ENCODE data around the gene IL17D. TPM values are rescaled to one million over a fixed set of nuclear protein-coding genes. Genes with fewer than 3 reads are reported as not detected.
"Not testable (repeated sequence)": the region's sequence is repeated elsewhere in the genome, so short reads cannot be mapped to it uniquely, and the experiment has no call there.

IL17D gene
- total RNA-seq, 1 donor from 2014 or later, result 5.4 TPM

DNA sequence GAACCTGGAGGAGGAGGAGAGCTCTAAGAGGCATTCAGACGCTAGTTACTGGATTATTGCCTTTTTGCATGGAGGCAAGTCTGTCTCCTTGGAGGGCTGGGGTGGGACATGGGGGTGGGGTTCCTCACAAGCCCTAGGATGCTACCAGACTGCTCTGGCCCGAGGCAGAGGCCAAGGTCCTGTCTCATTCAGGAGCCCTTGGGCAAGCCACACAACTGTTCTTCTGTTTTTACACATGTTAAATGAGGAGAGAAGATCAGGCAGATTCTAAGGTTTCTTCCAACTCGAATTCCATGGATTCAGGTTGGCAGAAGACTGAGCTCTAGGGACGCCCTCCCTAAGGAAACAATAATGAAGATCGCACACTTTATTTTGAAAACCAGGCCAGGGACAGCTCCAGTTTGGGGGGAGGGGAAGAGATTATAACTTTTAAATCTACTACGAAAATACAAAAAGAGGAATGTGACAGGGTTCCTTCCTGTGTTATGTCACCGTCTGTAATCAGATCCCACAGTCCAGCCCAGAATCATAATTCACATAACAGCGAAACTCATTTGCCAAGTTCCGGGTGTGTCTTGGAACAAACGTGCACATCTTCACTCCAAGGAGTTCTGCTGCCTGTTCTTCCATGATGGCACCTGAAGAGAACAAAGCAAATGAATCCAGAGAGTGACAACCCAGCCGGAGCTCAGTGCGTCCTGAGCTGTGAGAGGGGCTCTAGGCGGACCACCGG, 25.2 kb downstream of the IL17D start:
- Mint-ChIP-seq H3K4me3 (no peak overlapping the region), H3K27me3 (ENCODE audit: low read depth) (no peaks in the 10 kb centered on the region), H3K9me3 (no peaks in the 10 kb centered on the region), H3K36me3 (peaks cover 13% of the 10 kb centered on the region), H3K4me1 (peaks cover 18% of the 10 kb centered on the region), H3K27ac (peak overlapping the region; percentile 69)
- DNase-seq (ENCODE audit: low spot score in 2 of 2, unreplicated experiment in 2 of 2), result no peak
- TF ChIP-seq CTCF (IDR thresholded peaks at IDR 0.05; ENCODE audit: unreplicated experiment), result no peak

DNA sequence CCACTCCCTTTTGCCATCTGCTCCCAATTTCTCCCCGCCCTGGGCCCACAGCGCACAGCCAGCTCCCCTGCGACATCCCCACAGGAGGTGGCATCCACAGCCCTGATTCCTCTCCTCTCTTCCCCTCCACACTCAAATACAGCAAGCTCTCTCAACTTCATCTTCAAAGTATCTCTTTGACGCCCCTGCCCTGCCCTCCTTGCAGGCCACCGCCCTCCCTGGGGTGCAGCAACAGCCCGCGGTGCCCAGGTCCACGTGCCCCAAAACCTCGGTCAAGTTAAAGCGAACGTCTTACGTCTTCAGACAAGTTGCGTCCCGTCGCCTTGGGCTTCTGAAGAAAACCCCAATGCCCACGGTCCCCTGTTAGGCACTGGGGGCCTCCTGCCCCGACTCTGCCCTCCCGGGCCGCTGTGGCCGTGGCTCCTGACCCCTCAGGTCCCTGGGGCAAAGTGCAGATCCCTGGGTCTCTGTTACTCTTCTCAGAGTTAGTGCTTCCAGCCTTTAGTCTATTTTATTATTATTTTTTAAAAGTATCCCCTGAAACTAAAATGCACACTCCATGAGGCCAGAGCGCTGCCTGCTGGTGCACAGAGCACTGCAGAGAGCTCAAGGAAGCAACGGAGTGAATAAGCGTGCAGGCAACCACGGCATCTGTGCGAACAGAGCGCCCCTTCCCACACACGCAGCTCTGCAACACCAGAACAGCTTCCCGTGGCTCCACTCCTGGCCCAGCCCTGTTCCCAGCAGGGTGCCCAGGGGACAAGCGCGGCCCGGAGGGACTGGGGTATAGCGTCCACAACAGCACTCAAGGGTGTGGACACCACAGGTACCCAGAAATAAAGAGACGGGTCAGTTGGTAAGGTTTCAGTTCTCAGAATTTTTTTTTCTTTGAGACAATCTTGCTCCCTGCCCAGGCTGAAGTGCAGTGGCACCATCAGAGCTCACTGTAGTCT, 26.4 kb downstream of the IL17D start:
- H3K27me3 Mint-ChIP-seq (ENCODE audit: low read depth), result no peaks in the 10 kb centered on the region
- no peak for DNase-seq (ENCODE audit: low spot score in 2 of 2, unreplicated experiment in 2 of 2)
- H3K4me1 Mint-ChIP-seq, result peaks cover 18% of the 10 kb centered on the region
- H3K27ac Mint-ChIP-seq, result peak overlapping the region; percentile 34
- no peaks in the 10 kb centered on the region for H3K9me3 Mint-ChIP-seq
- H3K36me3 Mint-ChIP-seq, result peaks cover 13% of the 10 kb centered on the region
- no peak overlapping the region for H3K4me3 Mint-ChIP-seq
- no peak for TF ChIP-seq CTCF (IDR thresholded peaks at IDR 0.05; ENCODE audit: unreplicated experiment)

GRCh38 chr13:20738616-20739015, 35.1 kb downstream of the IL17D start:
- H3K4me3 Mint-ChIP-seq, result no peak overlapping the region
- H3K9me3 Mint-ChIP-seq, result peaks cover 21% of the 10 kb centered on the region
- no peaks in the 10 kb centered on the region for H3K4me1 Mint-ChIP-seq
- no peak overlapping the region for H3K27ac Mint-ChIP-seq
- TF ChIP-seq CTCF (IDR thresholded peaks at IDR 0.05; ENCODE audit: unreplicated experiment), result no peak
- no peaks in the 10 kb centered on the region for H3K27me3 Mint-ChIP-seq (ENCODE audit: low read depth)
- no peak for DNase-seq (ENCODE audit: low spot score in 2 of 2, unreplicated experiment in 2 of 2)
- H3K36me3 Mint-ChIP-seq, result peaks cover 23% of the 10 kb centered on the region

DNA sequence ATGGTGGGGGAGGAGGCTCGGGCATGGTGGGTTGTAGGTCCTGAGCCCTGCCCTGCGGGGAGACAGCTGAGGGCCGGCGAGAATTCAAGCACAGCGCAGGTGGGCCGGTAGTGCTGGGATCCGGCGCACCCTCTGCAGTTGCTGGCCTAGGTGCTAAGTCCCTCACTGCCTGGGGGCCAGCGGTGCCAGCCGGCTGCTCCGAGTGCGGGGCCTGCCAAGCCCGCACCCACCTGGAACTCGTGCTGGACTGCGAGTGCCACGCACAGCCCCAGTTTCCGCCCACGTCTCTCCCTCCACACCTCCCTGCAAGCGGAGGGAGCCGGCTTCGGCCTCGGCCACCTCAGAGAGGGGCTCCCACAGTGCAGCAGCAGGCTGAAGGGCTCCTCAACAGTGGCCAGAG, 36.5 kb downstream of the IL17D start:
- H3K9me3 Mint-ChIP-seq, result peaks cover 34% of the 10 kb centered on the region
- no peak overlapping the region for H3K4me3 Mint-ChIP-seq
- TF ChIP-seq CTCF (IDR thresholded peaks at IDR 0.05; ENCODE audit: unreplicated experiment), result no peak
- peaks cover 27% of the 10 kb centered on the region for H3K36me3 Mint-ChIP-seq
- no peaks in the 10 kb centered on the region for H3K4me1 Mint-ChIP-seq
- no peak overlapping the region for H3K27ac Mint-ChIP-seq
- DNase-seq (ENCODE audit: low spot score in 2 of 2, unreplicated experiment in 2 of 2), result no peak
- H3K27me3 Mint-ChIP-seq (ENCODE audit: low read depth), result no peaks in the 10 kb centered on the region

DNA sequence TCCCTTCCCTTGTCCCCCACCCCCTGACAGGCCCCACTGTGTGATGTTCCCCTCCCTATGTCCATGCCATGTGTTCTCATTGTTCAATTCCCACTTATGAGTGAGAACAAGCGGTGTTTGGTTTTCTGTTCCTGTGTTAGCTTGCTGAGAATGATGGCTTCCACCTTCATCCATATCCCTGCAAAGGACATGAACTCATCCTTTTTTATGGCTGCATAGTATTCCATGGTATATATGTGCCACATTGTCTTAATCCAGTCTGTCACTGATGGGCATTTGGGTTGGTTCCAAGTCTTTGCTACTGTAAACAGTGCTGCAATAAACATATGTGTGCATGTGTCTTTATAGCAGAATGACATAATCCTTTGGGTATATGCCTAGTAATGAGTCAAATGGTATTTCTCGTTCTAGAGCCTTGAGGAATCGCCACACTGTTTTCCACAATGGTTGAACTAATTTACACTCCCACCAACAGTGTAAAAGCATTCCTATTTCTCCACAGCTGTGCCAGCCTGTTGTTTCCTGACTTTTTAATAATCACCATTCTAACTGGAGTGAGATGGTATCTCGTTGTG, 40.4 kb downstream of the IL17D start:
- peaks cover 34% of the 10 kb centered on the region for H3K36me3 Mint-ChIP-seq
- not testable (repeated sequence) for H3K4me1 Mint-ChIP-seq; H3K27ac Mint-ChIP-seq; DNase-seq (ENCODE audit: low spot score in 2 of 2, unreplicated experiment in 2 of 2); H3K4me3 Mint-ChIP-seq; H3K27me3 Mint-ChIP-seq (ENCODE audit: low read depth)
- peaks cover 29% of the 10 kb centered on the region for H3K9me3 Mint-ChIP-seq
